Measurements from ENCODE around the gene ZBED1. TPM values are rescaled to one million over a fixed set of nuclear protein-coding genes. Genes with fewer than 3 reads are reported as not detected.
A peak's percentile ranks its signal among the peaks of the same experiment; 100 is the strongest.

ZBED1 gene
- total RNA-seq (24.8 and 27.7 TPM in 2 replicates), polyA plus RNA-seq (14.4 and 14.5 TPM in 2 replicates), polyA minus RNA-seq (ENCODE audit: low replicate concordance) (14.6 and 20.5 TPM in 2 replicates)
- polyA plus RNA-seq (2012), result 16.3 and 17.2 TPM in 2 replicates

- Histone ChIP-seq H3K36me3 (ENCODE audit: control insufficient read depth, insufficient read depth, low read length) (no peaks in the 10 kb centered on the region), H3K4me3 (replicated peaks in 1 of 4; ENCODE audit: control extremely low read depth in 1 of 4, insufficient read depth in 1 of 4, low read depth in 3 of 4, low read length in 4 of 4) (peak within 1 kb of the TSS; percentile 73 to 89 (median 84)), H3K27ac (ENCODE audit: insufficient read depth, low read length) (peak within 1 kb of the TSS; percentile 84), H3K4me1 (ENCODE audit: control insufficient read depth, extremely low read depth, insufficient read depth, low read length) (peaks cover 10% of the 10 kb centered on the region), H4K20me1 (ENCODE audit: control insufficient read depth, extremely low read depth, insufficient read depth, low read length) (no peaks in the 10 kb centered on the region), H3K27me3 (ENCODE audit: control insufficient read depth, insufficient read depth, low read length) (no peaks in the 10 kb centered on the region), H3K79me2 (ENCODE audit: control insufficient read depth, insufficient read depth, low read length) (peaks cover 36% of the 10 kb centered on the region), H3K9me3 (ENCODE audit: control insufficient read depth, insufficient read depth, low read depth, low read length) (no peaks in the 10 kb centered on the region), H2AFZ (ENCODE audit: low read length) (peak within 1 kb of the TSS; percentile 23), H3K9ac (ENCODE audit: insufficient read depth, low read length) (peak within 1 kb of the TSS; percentile 78), H3K4me2 (ENCODE audit: extremely low read depth, insufficient read depth, low read length) (peak within 1 kb of the TSS; percentile 90)
- DNase-seq (ENCODE audit: low read depth in 2 of 2), result peak; percentile 12 to 26
- TF ChIP-seq CTCF (conservative IDR thresholded peaks at IDR 0.05 in 1 of 2, IDR thresholded peaks at IDR 0.05 in 1 of 2; ENCODE audit: low read depth in 1 of 2, low read length in 2 of 2) (no peak), EZH2 (IDR thresholded peaks at IDR 0.05; ENCODE audit: low read length, missing control alignments) (no peak)
These were observed at the start of gene ZBED1, which contains the start of gene DHRSX for GRCh38 chrX:2500803-2501558. ZBED1 (minus strand) TSS chrX:2500976; CDS start chrX:2490719, 10,257 bp downstream. DHRSX (minus strand) TSS chrX:2500976; CDS start chrX:2500925, 51 bp downstream.

GRCh38 chrX:2549876-2550275 is 49.1 kb upstream of the ZBED1 start:
- Histone ChIP-seq H2AFZ (ENCODE audit: low read length) (no peak overlapping the region), H3K9ac (ENCODE audit: insufficient read depth, low read length) (no peak overlapping the region), H3K9me3 (ENCODE audit: control insufficient read depth, insufficient read depth, low read depth, low read length) (no peaks in the 10 kb centered on the region), H3K4me3 (replicated peaks in 1 of 4; ENCODE audit: control extremely low read depth in 1 of 4, insufficient read depth in 1 of 4, low read depth in 3 of 4, low read length in 4 of 4) (no peak overlapping the region), H4K20me1 (ENCODE audit: control insufficient read depth, extremely low read depth, insufficient read depth, low read length) (no peaks in the 10 kb centered on the region), H3K27ac (ENCODE audit: insufficient read depth, low read length) (no peak overlapping the region), H3K36me3 (ENCODE audit: control insufficient read depth, insufficient read depth, low read length) (no peaks in the 10 kb centered on the region), H3K4me1 (ENCODE audit: control insufficient read depth, extremely low read depth, insufficient read depth, low read length) (no peaks in the 10 kb centered on the region), H3K27me3 (ENCODE audit: control insufficient read depth, insufficient read depth, low read length) (no peaks in the 10 kb centered on the region), H3K79me2 (ENCODE audit: control insufficient read depth, insufficient read depth, low read length) (no peaks in the 10 kb centered on the region), H3K4me2 (ENCODE audit: extremely low read depth, insufficient read depth, low read length) (no peak overlapping the region)
- DNase-seq (ENCODE audit: low read depth in 2 of 2), result no peak
- TF ChIP-seq EZH2 (IDR thresholded peaks at IDR 0.05; ENCODE audit: low read length, missing control alignments) (no peak), CTCF (conservative IDR thresholded peaks at IDR 0.05 in 1 of 2, IDR thresholded peaks at IDR 0.05 in 1 of 2; ENCODE audit: low read depth in 1 of 2, low read length in 2 of 2) (no peak)

GRCh38 chrX:2548711-2549423 is 48.1 kb upstream of the ZBED1 start:
- Histone ChIP-seq H3K4me3 (replicated peaks in 1 of 4; ENCODE audit: control extremely low read depth in 1 of 4, insufficient read depth in 1 of 4, low read depth in 3 of 4, low read length in 4 of 4) (no peak overlapping the region), H3K79me2 (ENCODE audit: control insufficient read depth, insufficient read depth, low read length) (no peaks in the 10 kb centered on the region), H3K9me3 (ENCODE audit: control insufficient read depth, insufficient read depth, low read depth, low read length) (no peaks in the 10 kb centered on the region), H3K27me3 (ENCODE audit: control insufficient read depth, insufficient read depth, low read length) (no peaks in the 10 kb centered on the region), H3K9ac (ENCODE audit: insufficient read depth, low read length) (no peak overlapping the region), H2AFZ (ENCODE audit: low read length) (no peak overlapping the region), H3K36me3 (ENCODE audit: control insufficient read depth, insufficient read depth, low read length) (no peaks in the 10 kb centered on the region), H3K27ac (ENCODE audit: insufficient read depth, low read length) (no peak overlapping the region), H3K4me2 (ENCODE audit: extremely low read depth, insufficient read depth, low read length) (no peak overlapping the region), H3K4me1 (ENCODE audit: control insufficient read depth, extremely low read depth, insufficient read depth, low read length) (no peaks in the 10 kb centered on the region), H4K20me1 (ENCODE audit: control insufficient read depth, extremely low read depth, insufficient read depth, low read length) (no peaks in the 10 kb centered on the region)
- DNase-seq (ENCODE audit: low read depth in 2 of 2), result no peak
- TF ChIP-seq CTCF (conservative IDR thresholded peaks at IDR 0.05 in 1 of 2, IDR thresholded peaks at IDR 0.05 in 1 of 2; ENCODE audit: low read depth in 1 of 2, low read length in 2 of 2), result no peak
- no peak for TF ChIP-seq EZH2 (IDR thresholded peaks at IDR 0.05; ENCODE audit: low read length, missing control alignments)
